Lower lobe of right lung (tissue), 2 donors: ENCODE results near the gene FAF1. TPM values are rescaled to one million over a fixed set of nuclear protein-coding genes. Genes with fewer than 3 reads are reported as not detected.

Experiments used
- ATAC-seq, 2 donors: fragments of 200-7000 bp; cut with Tn5 transposase; one replicate each; pipeline ENCODE4 v1.9.1; 2020 to 2022; ENCODE audit warnings: mild to moderate bottlenecking in 2 of 2, moderate library complexity in 2 of 2
- DNase-seq: peaks from one replicate; pipeline ENCODE4 v3.0.0-alpha.2; 2020
- H3K27ac ChIP-seq: fragments of 200-600 bp; one replicate; pipeline ENCODE4 v1.8.0; 2022
- H3K27me3 ChIP-seq: fragments of 200-600 bp; one replicate; pipeline ENCODE4 v1.8.0; 2022; ENCODE audit warnings: low read depth
- H3K36me3 ChIP-seq: fragments of 200-600 bp; one replicate; pipeline ENCODE4 v1.8.0; 2022; ENCODE audit warnings: mild to moderate bottlenecking
- H3K4me1 ChIP-seq: fragments of 200-600 bp; one replicate; pipeline ENCODE4 v1.8.0; 2022
- H3K4me3 ChIP-seq: fragments of 200-600 bp; one replicate; pipeline ENCODE4 v1.8.0; 2022; ENCODE audit warnings: mild to moderate bottlenecking
- H3K9me3 ChIP-seq: fragments of 200-600 bp; one replicate; pipeline ENCODE4 v1.8.0; 2022
- CTCF ChIP-seq: fragments of 200-600 bp; IDR thresholded peaks from one replicate; pipeline ENCODE4 v1.8.0; 2022; ENCODE audit warnings: antibody characterized with exemption, mild to moderate bottlenecking
- intact Hi-C: fragments of 100-400 bp; cut with DNase I; formaldehyde crosslinking; loops from one replicate; pipeline ENCODE4 v1.11.0; 2022
- total RNA-seq: library from RNA; stranded (reverse); fragmentation: NEBNext Ultra II Directional; extraction: Animal tissue kit (Norgen Biotek cat#: 25700); gene quantifications from one replicate; pipeline ENCODE4 v1.2.1, GENCODE V29; 2021
- donor health status: DM: no; HTN: yes; CAD: no; lungs with severe emphysema.

The FAF1 gene
- total RNA-seq, 1 donor from 2014 or later, result 45.0 TPM

- H3K9me3 ChIP-seq, result no peaks in the 10 kb centered on the region
- no peaks in the 10 kb centered on the region for H3K36me3 ChIP-seq
- peaks cover 49% of the 10 kb centered on the region for H3K4me1 ChIP-seq
- DNase-seq, result no peak
- peak within 1 kb of the TSS; percentile 49 for H3K4me3 ChIP-seq
- intact Hi-C loops, result no loop called here
- H3K27ac ChIP-seq, result no peak within 1 kb of the TSS
- TF ChIP-seq CTCF, result no peak
- peak; percentile 14 to 41 for ATAC-seq
- peaks cover 97% of the 10 kb centered on the region for H3K27me3 ChIP-seq
Observed at GRCh38 chr1:50422946-50423669, 537.0 kb downstream of the FAF1 start, which contains the start of gene DMRTA2. DMRTA2 (minus strand) TSS chr1:50423443; CDS start chr1:50421536, 1,907 bp downstream.

- no peak for TF ChIP-seq CTCF
- Histone ChIP-seq H3K4me3 (no peak overlapping the region), H3K4me1 (peaks cover 46% of the 10 kb centered on the region), H3K27me3 (peaks cover 97% of the 10 kb centered on the region), H3K36me3 (no peaks in the 10 kb centered on the region), H3K9me3 (no peaks in the 10 kb centered on the region), H3K27ac (no peak overlapping the region)
- DNase-seq (no peak), ATAC-seq (no peak)
- intact Hi-C loops, result no loop called here
Observed at GRCh38 chr1:50422675-50422945, 537.5 kb downstream of the FAF1 start.

DNA sequence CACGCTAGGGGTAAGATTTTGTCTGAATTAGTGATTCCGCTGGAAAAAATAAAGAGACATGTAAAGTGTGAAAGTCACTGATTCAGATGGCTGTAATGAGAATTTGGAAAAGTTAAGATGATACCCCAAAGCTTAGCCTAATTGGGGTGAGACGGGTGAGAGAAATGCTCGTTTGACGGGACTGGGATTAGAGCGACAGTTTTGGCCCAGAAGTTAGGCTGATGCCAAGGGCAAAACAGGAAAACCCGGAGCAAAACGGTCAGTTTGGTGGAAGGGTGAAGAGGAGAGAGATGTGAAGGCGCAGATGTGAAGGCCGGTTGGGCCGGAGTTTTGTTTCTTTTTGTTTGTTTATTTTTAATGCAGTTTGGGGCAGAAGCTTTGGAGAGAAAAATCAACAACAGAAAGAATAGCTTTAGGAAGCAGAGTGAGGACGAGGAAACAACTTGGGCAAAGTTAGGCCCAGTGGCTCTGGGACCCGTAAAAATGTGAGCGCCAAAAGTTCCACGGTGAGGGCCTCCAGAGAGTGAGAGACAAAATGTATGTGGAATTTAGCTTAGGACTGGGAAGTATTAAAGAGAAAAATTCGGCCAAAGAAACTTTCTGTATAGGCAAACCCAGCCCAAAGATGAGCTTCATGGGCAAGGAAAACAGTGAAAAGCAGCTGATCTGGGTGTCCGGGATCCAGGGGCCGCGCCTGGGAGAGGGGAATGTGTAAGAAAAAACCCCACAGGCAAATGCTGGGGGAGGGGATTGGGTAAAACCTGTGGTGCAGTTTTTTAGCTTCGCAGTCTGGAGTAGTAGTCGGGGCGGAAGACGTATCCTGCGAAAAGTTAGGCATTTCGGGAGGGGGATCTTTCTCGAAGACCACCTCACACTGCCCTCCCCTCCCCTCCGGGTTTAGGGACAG lies 538.0 kb downstream of the FAF1 start:
- Histone ChIP-seq H3K4me3 (no peak overlapping the region), H3K36me3 (no peaks in the 10 kb centered on the region), H3K4me1 (peaks cover 45% of the 10 kb centered on the region), H3K9me3 (no peaks in the 10 kb centered on the region), H3K27ac (no peak overlapping the region), H3K27me3 (peaks cover 97% of the 10 kb centered on the region)
- intact Hi-C loops, result no loop called here
- ATAC-seq (no peak), DNase-seq (no peak)
- TF ChIP-seq CTCF, result no peak

GRCh38 chr1:50421366-50421748 lies 538.7 kb downstream of the FAF1 start:
- intact Hi-C loops, result no loop called here
- TF ChIP-seq CTCF, result no peak
- Histone ChIP-seq H3K9me3 (no peaks in the 10 kb centered on the region), H3K4me3 (no peak overlapping the region), H3K4me1 (peaks cover 47% of the 10 kb centered on the region), H3K27me3 (peaks cover 97% of the 10 kb centered on the region), H3K36me3 (no peaks in the 10 kb centered on the region), H3K27ac (no peak overlapping the region)
- DNase-seq (no peak), ATAC-seq (no peak)

DNA sequence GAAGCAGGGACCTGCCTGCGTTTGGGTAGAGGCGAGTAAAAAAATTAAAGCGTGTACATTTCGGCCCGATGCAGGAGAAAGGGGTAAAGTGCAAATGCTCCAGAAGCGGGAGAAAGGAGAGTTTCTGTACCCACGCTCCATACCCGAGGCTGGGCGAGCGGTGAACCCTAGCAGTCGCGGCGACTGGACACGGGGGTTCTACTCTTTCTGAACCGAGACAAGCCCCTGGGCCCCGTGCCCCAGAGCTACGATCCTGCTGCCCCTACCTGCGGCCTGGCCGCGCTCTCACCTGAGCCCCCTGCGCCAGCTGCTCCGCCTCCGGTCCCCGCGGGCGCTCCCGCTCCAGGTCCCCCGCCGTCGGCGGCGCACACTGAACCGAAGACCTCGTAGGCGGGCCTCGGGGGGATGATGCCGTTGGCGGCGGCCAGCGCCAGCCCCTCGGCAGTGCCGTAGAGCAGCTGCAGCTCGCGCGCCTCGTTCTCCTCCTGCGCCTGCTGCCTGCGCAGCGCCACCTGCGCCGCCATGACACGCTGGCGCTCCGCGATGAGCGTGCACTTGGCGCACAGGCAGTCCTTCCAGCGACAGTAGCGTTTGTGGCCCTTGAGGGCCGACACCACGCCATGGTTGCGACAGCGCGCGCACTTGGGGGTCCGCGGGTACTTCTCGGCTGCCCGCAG lies 539.2 kb downstream of the FAF1 start:
- no peak for ATAC-seq
- H3K4me3 ChIP-seq, result no peak overlapping the region
- TF ChIP-seq CTCF, result no peak
- no peaks in the 10 kb centered on the region for H3K36me3 ChIP-seq
- peaks cover 49% of the 10 kb centered on the region for H3K4me1 ChIP-seq
- H3K27me3 ChIP-seq, result peaks cover 97% of the 10 kb centered on the region
- no peaks in the 10 kb centered on the region for H3K9me3 ChIP-seq
- DNase-seq, result no peak
- no peak overlapping the region for H3K27ac ChIP-seq
- intact Hi-C loops, result no loop called here
